ENCODE data around the gene PHEX.

Gene PHEX

GRCh38 chrX:22248401-22248800 is 216.3 kb downstream of the PHEX start:
- TF ChIP-seq CTCF (IDR thresholded peaks at IDR 0.05; ENCODE audit: low read length) (no peak), EZH2phosphoT487 (IDR thresholded peaks at IDR 0.05; ENCODE audit: low read length) (no peak), EZH2 (optimal IDR thresholded peaks at IDR 0.05; ENCODE audit: low read depth, low read length) (no peak)
- no peak for DNase-seq

GRCh38 chrX:22249371-22249770 is 217.2 kb downstream of the PHEX start:
- DNase-seq: no peak
- Histone ChIP-seq H3K4me2 (ENCODE audit: low read depth, low read length) (no peak overlapping the region), H3K79me2 (ENCODE audit: low read length) (no peaks in the 10 kb centered on the region), H3K4me3 (ENCODE audit: low read length) (no peak overlapping the region), H3K36me3 (replicated peaks; ENCODE audit: insufficient read depth, low read length) (no peaks in the 10 kb centered on the region), H3K9me3 (replicated peaks; ENCODE audit: insufficient read depth, low read length) (no peaks in the 10 kb centered on the region), H3K4me1 (ENCODE audit: low read length) (no peaks in the 10 kb centered on the region), H3K27ac (ENCODE audit: low read length) (no peak overlapping the region), H3K9me2 (replicated peaks; ENCODE audit: insufficient read depth, low read length) (no peaks in the 10 kb centered on the region), H2AFZ (ENCODE audit: low read length) (no peak overlapping the region), H3F3A (ENCODE audit: insufficient read depth, low read length) (no peaks in the 10 kb centered on the region), H3K27me3 (replicated peaks; ENCODE audit: insufficient read depth, low read length) (no peaks in the 10 kb centered on the region), H3K9ac (ENCODE audit: low read length) (no peak overlapping the region), H4K20me1 (ENCODE audit: insufficient read depth, low read length) (no peaks in the 10 kb centered on the region)
- TF ChIP-seq EZH2phosphoT487 (IDR thresholded peaks at IDR 0.05; ENCODE audit: low read length) (no peak), EZH2 (optimal IDR thresholded peaks at IDR 0.05; ENCODE audit: low read depth, low read length) (no peak), CTCF (IDR thresholded peaks at IDR 0.05; ENCODE audit: low read length) (no peak)

More at GRCh38 chrX:22248401-22248800, 216.3 kb downstream of the PHEX start:
- Histone ChIP-seq H3K4me1 (ENCODE audit: low read length) (no peaks in the 10 kb centered on the region), H3K9ac (ENCODE audit: low read length) (no peak overlapping the region), H3K9me3 (replicated peaks; ENCODE audit: insufficient read depth, low read length) (no peaks in the 10 kb centered on the region), H4K20me1 (ENCODE audit: insufficient read depth, low read length) (no peaks in the 10 kb centered on the region), H3F3A (ENCODE audit: insufficient read depth, low read length) (no peaks in the 10 kb centered on the region), H2AFZ (ENCODE audit: low read length) (no peak overlapping the region), H3K27ac (ENCODE audit: low read length) (no peak overlapping the region), H3K79me2 (ENCODE audit: low read length) (no peaks in the 10 kb centered on the region), H3K4me3 (ENCODE audit: low read length) (no peak overlapping the region), H3K27me3 (replicated peaks; ENCODE audit: insufficient read depth, low read length) (no peaks in the 10 kb centered on the region), H3K36me3 (replicated peaks; ENCODE audit: insufficient read depth, low read length) (no peaks in the 10 kb centered on the region), H3K4me2 (ENCODE audit: low read depth, low read length) (no peak overlapping the region), H3K9me2 (replicated peaks; ENCODE audit: insufficient read depth, low read length) (no peaks in the 10 kb centered on the region)

- Histone ChIP-seq H3K79me2 (ENCODE audit: low read length) (no peaks in the 10 kb centered on the region), H3K27me3 (replicated peaks; ENCODE audit: insufficient read depth, low read length) (no peaks in the 10 kb centered on the region), H3K4me2 (ENCODE audit: low read depth, low read length) (no peak overlapping the region), H3K9me3 (replicated peaks; ENCODE audit: insufficient read depth, low read length) (no peaks in the 10 kb centered on the region), H3K9me2 (replicated peaks; ENCODE audit: insufficient read depth, low read length) (no peaks in the 10 kb centered on the region), H3F3A (ENCODE audit: insufficient read depth, low read length) (no peaks in the 10 kb centered on the region), H3K4me3 (ENCODE audit: low read length) (no peak overlapping the region), H3K4me1 (ENCODE audit: low read length) (no peaks in the 10 kb centered on the region), H3K27ac (ENCODE audit: low read length) (no peak overlapping the region), H3K36me3 (replicated peaks; ENCODE audit: insufficient read depth, low read length) (no peaks in the 10 kb centered on the region), H3K9ac (ENCODE audit: low read length) (no peak overlapping the region), H4K20me1 (ENCODE audit: insufficient read depth, low read length) (no peaks in the 10 kb centered on the region), H2AFZ (ENCODE audit: low read length) (no peak overlapping the region)
- no peak for TF ChIP-seq CTCF (IDR thresholded peaks at IDR 0.05; ENCODE audit: low read length)
- no peak for TF ChIP-seq EZH2 (optimal IDR thresholded peaks at IDR 0.05; ENCODE audit: low read depth, low read length)
- no peak for TF ChIP-seq EZH2phosphoT487 (IDR thresholded peaks at IDR 0.05; ENCODE audit: low read length)
- DNase-seq: no peak
These were observed 236.6 kb downstream of the PHEX start for GRCh38 chrX:22268706-22269105.

Data from MM.1S (cell line).